ENCODE results near the gene DCDC2.

DNA sequence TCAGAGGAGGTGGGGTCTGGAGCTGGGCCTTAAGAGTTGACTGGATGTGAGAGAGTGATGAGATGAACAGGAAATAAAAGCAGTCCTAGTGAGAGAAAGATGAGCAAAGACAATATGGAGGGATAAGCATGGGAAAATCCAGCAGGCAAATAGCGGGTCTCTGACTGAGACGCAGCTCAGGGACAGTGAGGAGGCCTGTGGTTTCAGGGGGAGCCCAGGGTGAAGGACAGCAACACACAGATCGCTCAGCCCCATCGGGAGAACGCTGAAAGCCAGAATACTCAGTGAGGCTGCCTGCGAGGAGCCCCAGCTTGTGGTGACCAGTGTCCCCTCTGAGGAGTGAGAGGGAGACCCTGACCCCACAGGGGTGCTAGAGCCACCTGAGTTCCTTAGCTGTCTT, 16.8 kb upstream of the DCDC2 start:
- TF ChIP-seq, protein P1, sequence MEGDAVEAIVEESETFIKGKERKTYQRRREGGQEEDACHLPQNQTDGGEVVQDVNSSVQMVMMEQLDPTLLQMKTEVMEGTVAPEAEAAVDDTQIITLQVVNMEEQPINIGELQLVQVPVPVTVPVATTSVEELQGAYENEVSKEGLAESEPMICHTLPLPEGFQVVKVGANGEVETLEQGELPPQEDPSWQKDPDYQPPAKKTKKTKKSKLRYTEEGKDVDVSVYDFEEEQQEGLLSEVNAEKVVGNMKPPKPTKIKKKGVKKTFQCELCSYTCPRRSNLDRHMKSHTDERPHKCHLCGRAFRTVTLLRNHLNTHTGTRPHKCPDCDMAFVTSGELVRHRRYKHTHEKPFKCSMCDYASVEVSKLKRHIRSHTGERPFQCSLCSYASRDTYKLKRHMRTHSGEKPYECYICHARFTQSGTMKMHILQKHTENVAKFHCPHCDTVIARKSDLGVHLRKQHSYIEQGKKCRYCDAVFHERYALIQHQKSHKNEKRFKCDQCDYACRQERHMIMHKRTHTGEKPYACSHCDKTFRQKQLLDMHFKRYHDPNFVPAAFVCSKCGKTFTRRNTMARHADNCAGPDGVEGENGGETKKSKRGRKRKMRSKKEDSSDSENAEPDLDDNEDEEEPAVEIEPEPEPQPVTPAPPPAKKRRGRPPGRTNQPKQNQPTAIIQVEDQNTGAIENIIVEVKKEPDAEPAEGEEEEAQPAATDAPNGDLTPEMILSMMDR (IDR thresholded peaks at IDR 0.05): no peak
- TF ChIP-seq POLR2AphosphoS5 (IDR thresholded peaks at IDR 0.05): no peak
- no peak for TF ChIP-seq POLR2A (IDR thresholded peaks at IDR 0.05)
- no peak for TF ChIP-seq EP300 (IDR thresholded peaks at IDR 0.05; ENCODE audit: low read depth)

All from transverse colon (tissue), 4 donors.